ENCODE data around the gene SYT12.

DNA sequence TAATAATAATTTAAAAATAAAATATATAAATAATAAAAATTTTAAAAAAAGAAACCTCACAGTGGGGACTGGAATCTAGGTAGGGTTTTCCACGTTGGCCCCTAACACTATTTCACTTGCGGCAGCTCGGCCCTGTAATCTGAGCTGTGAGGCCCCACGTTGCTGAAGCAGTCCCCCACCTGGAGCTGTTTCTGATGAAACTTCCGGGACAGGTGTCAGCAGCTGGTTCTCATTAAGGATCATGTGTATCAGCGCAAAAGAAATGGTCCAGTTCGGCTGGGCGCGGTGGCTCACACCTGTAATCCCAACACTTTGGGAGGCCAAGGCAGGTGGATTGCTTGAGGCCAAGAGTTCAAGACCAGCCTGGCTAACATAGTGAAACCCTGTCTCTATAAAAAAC is 51.0 kb downstream of the SYT12 start:
- no peak for TF ChIP-seq EZH2phosphoT487 (IDR thresholded peaks at IDR 0.05; ENCODE audit: low read length)
- TF ChIP-seq, protein P1, sequence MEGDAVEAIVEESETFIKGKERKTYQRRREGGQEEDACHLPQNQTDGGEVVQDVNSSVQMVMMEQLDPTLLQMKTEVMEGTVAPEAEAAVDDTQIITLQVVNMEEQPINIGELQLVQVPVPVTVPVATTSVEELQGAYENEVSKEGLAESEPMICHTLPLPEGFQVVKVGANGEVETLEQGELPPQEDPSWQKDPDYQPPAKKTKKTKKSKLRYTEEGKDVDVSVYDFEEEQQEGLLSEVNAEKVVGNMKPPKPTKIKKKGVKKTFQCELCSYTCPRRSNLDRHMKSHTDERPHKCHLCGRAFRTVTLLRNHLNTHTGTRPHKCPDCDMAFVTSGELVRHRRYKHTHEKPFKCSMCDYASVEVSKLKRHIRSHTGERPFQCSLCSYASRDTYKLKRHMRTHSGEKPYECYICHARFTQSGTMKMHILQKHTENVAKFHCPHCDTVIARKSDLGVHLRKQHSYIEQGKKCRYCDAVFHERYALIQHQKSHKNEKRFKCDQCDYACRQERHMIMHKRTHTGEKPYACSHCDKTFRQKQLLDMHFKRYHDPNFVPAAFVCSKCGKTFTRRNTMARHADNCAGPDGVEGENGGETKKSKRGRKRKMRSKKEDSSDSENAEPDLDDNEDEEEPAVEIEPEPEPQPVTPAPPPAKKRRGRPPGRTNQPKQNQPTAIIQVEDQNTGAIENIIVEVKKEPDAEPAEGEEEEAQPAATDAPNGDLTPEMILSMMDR (IDR thresholded peaks at IDR 0.05; ENCODE audit: low read length) = no peak
- no peak for TF ChIP-seq EZH2 (optimal IDR thresholded peaks at IDR 0.05; ENCODE audit: low read depth, low read length)
